HG02870 (cell line): Measurements from ENCODE around the gene TRPC5OS.

Experiments
- ATAC-seq: cut with Tn5 transposase; IDR thresholded peaks from one replicate; pipeline ENCODE4 v1.9.1; 2021; ENCODE audit warnings: mild to moderate bottlenecking, moderate library complexity; ENCODE audit not compliant: unreplicated experiment

TRPC5OS gene

GRCh38 chrX:111892375-111892774, 16.4 kb downstream of the TRPC5OS start:
- ATAC-seq: no peak

GRCh38 chrX:111896148-111896547, 20.2 kb downstream of the TRPC5OS start:
- no peak for ATAC-seq

DNA sequence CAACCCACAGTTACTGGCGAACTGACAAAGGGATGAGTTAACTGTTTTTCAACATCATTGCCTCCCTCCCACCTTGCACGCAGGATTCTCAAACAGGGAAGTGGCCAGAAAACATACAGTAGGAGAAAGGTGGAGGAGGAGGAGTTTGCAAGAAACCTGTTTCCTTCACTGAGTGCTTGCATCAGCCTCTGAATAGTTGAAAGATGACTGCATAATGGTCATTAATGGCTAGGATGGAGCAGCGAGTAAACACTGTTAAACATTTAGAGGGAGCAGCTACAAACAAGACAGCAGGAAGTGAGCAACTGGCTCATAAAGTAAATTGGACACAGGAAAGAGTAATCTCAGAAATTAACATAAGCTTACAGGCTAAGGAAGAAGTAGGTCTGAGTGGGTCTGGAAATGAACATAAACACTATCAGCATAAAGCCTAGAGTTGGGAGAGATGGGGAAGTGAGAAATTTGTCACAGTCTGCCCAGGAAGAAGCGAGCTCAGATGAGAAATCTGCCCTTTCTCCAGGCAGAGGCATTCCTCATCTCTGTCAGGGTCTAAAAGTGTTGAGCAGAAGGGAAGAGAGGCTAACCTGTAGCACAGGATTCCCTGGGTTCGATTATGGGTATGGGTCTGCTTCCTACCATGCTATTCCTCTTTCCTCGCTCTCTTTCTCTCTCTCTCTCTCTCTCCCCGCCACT, 38.6 kb downstream of the TRPC5OS start:
- no peak for ATAC-seq

DNA sequence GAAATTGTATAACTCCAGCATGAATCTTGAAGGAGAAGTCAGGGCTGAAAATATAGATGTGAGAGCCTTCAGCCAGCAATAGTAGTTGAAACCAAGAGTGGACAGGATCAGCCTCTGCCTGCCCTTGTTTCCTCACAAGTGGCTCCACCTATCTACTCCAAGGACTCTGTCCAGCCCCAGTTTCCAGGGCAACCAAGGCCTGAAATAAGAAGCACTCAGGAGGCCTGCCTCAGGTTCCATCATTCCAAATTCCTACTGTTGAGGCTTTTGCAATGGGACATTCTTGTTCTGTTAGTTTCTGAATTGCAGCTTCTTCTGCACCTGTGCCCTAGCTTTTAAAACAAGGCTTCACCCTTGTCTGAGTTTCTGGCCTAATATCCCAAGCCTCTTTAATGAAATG, 41.6 kb downstream of the TRPC5OS start:
- ATAC-seq: no peak

DNA sequence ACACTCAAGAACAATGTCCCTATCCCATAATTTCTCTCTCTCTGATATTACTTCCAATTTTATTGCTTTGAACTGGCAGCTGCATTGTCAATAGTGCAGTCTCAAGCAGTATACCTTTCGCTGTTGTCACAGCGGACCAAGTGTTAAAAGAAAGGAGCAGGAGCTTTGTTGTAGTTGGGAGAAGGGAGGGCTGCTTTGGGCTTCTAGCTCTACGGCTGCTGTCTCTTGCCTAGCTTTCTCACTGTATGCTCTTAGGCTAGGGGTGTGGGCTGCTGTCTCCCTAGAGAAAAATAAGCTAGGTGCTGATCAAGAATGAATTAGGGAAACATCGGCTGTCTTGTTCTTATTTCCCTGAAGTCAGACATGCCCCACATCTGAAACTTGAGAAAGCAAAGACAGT, 52.5 kb downstream of the TRPC5OS start:
- ATAC-seq: no peak
